ENCODE data around the gene COMMD9. TPM values are rescaled to one million over a fixed set of nuclear protein-coding genes. Genes with fewer than 3 reads are reported as not detected.

The COMMD9 gene
- total and polyA plus RNA-seq, 2 donors (not counting 1 experiment from before 2014, with no cell fraction given) = 15.4 to 56.1 TPM

- Histone ChIP-seq H2AFZ (ENCODE audit: low read length) (no peak overlapping the region), H3K79me2 (ENCODE audit: control insufficient read depth, insufficient read depth, low read length) (peaks cover 1% of the 10 kb centered on the region), H3K4me1 (ENCODE audit: control insufficient read depth, extremely low read depth, insufficient read depth, low read length) (peaks cover 2% of the 10 kb centered on the region), H3K27ac (ENCODE audit: insufficient read depth, low read length) (no peak overlapping the region), H3K27me3 (ENCODE audit: control insufficient read depth, insufficient read depth, low read length) (no peaks in the 10 kb centered on the region), H3K9me3 (ENCODE audit: control insufficient read depth, insufficient read depth, low read depth, low read length) (no peaks in the 10 kb centered on the region), H3K9ac (ENCODE audit: insufficient read depth, low read length) (no peak overlapping the region), H3K4me3 (replicated peaks in 1 of 4; ENCODE audit: control extremely low read depth in 1 of 4, insufficient read depth in 1 of 4, low read depth in 3 of 4, low read length in 4 of 4) (no peak overlapping the region), H3K4me2 (ENCODE audit: extremely low read depth, insufficient read depth, low read length) (no peak overlapping the region), H3K36me3 (ENCODE audit: control insufficient read depth, insufficient read depth, low read length) (no peaks in the 10 kb centered on the region), H4K20me1 (ENCODE audit: control insufficient read depth, extremely low read depth, insufficient read depth, low read length) (no peaks in the 10 kb centered on the region)
- DNase-seq (ENCODE audit: low read depth in 2 of 2) = peak; percentile 31 to 61
- TF ChIP-seq EZH2 (IDR thresholded peaks at IDR 0.05; ENCODE audit: low read length, missing control alignments) (no peak), CTCF (conservative IDR thresholded peaks at IDR 0.05 in 1 of 2, IDR thresholded peaks at IDR 0.05 in 1 of 2; ENCODE audit: low read depth in 1 of 2, low read length in 2 of 2) (peak; percentile 37 to 56)
Measured at GRCh38 chr11:36292311-36292722, 3.1 kb upstream of the COMMD9 start.

GRCh38 chr11:36288442-36289225 lies 590 bp downstream of the COMMD9 start:
- Histone ChIP-seq H2AFZ (ENCODE audit: low read length) (peak overlapping the region; percentile 98), H3K4me3 (replicated peaks in 1 of 4; ENCODE audit: control extremely low read depth in 1 of 4, insufficient read depth in 1 of 4, low read depth in 3 of 4, low read length in 4 of 4) (peak overlapping the region; percentile 73 to 97 (median 92)), H3K36me3 (ENCODE audit: control insufficient read depth, insufficient read depth, low read length) (no peaks in the 10 kb centered on the region), H3K79me2 (ENCODE audit: control insufficient read depth, insufficient read depth, low read length) (peaks cover 1% of the 10 kb centered on the region), H3K4me1 (ENCODE audit: control insufficient read depth, extremely low read depth, insufficient read depth, low read length) (no peaks in the 10 kb centered on the region), H3K27ac (ENCODE audit: insufficient read depth, low read length) (peak overlapping the region; percentile 41), H3K9me3 (ENCODE audit: control insufficient read depth, insufficient read depth, low read depth, low read length) (no peaks in the 10 kb centered on the region), H3K9ac (ENCODE audit: insufficient read depth, low read length) (peak overlapping the region; percentile 59), H3K4me2 (ENCODE audit: extremely low read depth, insufficient read depth, low read length) (peak overlapping the region; percentile 84), H4K20me1 (ENCODE audit: control insufficient read depth, extremely low read depth, insufficient read depth, low read length) (no peaks in the 10 kb centered on the region), H3K27me3 (ENCODE audit: control insufficient read depth, insufficient read depth, low read length) (no peaks in the 10 kb centered on the region)
- TF ChIP-seq CTCF (conservative IDR thresholded peaks at IDR 0.05 in 1 of 2, IDR thresholded peaks at IDR 0.05 in 1 of 2; ENCODE audit: low read depth in 1 of 2, low read length in 2 of 2) = no peak
- no peak for TF ChIP-seq EZH2 (IDR thresholded peaks at IDR 0.05; ENCODE audit: low read length, missing control alignments)
- DNase-seq (ENCODE audit: low read depth in 2 of 2) = no peak

- DNase-seq (ENCODE audit: low read depth in 2 of 2) = no peak
- Histone ChIP-seq H3K27me3 (ENCODE audit: control insufficient read depth, insufficient read depth, low read length) (no peaks in the 10 kb centered on the region), H3K36me3 (ENCODE audit: control insufficient read depth, insufficient read depth, low read length) (no peaks in the 10 kb centered on the region), H2AFZ (ENCODE audit: low read length) (no peak overlapping the region), H3K79me2 (ENCODE audit: control insufficient read depth, insufficient read depth, low read length) (no peaks in the 10 kb centered on the region), H3K4me3 (replicated peaks in 1 of 4; ENCODE audit: control extremely low read depth in 1 of 4, insufficient read depth in 1 of 4, low read depth in 3 of 4, low read length in 4 of 4) (no peak overlapping the region), H3K4me2 (ENCODE audit: extremely low read depth, insufficient read depth, low read length) (no peak overlapping the region), H3K4me1 (ENCODE audit: control insufficient read depth, extremely low read depth, insufficient read depth, low read length) (no peaks in the 10 kb centered on the region), H4K20me1 (ENCODE audit: control insufficient read depth, extremely low read depth, insufficient read depth, low read length) (no peaks in the 10 kb centered on the region), H3K27ac (ENCODE audit: insufficient read depth, low read length) (no peak overlapping the region), H3K9ac (ENCODE audit: insufficient read depth, low read length) (no peak overlapping the region), H3K9me3 (ENCODE audit: control insufficient read depth, insufficient read depth, low read depth, low read length) (no peaks in the 10 kb centered on the region)
- TF ChIP-seq EZH2 (IDR thresholded peaks at IDR 0.05; ENCODE audit: low read length, missing control alignments) (no peak), CTCF (conservative IDR thresholded peaks at IDR 0.05 in 1 of 2, IDR thresholded peaks at IDR 0.05 in 1 of 2; ENCODE audit: low read depth in 1 of 2, low read length in 2 of 2) (no peak)
Measured at GRCh38 chr11:36282926-36283325, 6.3 kb downstream of the COMMD9 start.
